Measurements from ENCODE around the gene NEU1. TPM values are rescaled to one million over a fixed set of nuclear protein-coding genes. Genes with fewer than 3 reads are reported as not detected.
A peak's percentile ranks its signal among the peaks of the same experiment; 100 is the strongest.

NEU1 gene
- total and polyA plus RNA-seq, 4 donors = 53.2 to 82.5 (median 70.5) TPM

- peak; percentile 82 for ATAC-seq (ENCODE audit: insufficient read depth, low FRiP score)
- Histone ChIP-seq H3K9me3 (ENCODE audit: control insufficient read depth in 4 of 4, insufficient read depth in 3 of 4, low read length in 3 of 4) (no peaks in the 10 kb centered on the region), H3K4me3 (peak overlapping the region; percentile 86), H3K27me3 (ENCODE audit: control insufficient read depth in 3 of 3, insufficient read depth in 3 of 3, low read length in 2 of 3) (no peaks in the 10 kb centered on the region), H3K4me1 (ENCODE audit: control insufficient read depth in 5 of 5, insufficient read depth in 5 of 5, low read length in 5 of 5) (peaks cover 7 to 32% (median 14%) of the 10 kb centered on the region in 5 donors), H3K27ac (ENCODE audit: low read depth in 1 of 2, low read length in 1 of 2) (peak overlapping the region; percentile 92 to 93), H3K9ac (ENCODE audit: insufficient read depth in 1 of 2, low read length in 2 of 2) (peak overlapping the region; percentile 82 to 98), H3K36me3 (ENCODE audit: control insufficient read depth in 4 of 4, insufficient read depth in 4 of 4, low read length in 4 of 4) (peaks cover 9 to 32% (median 25%) of the 10 kb centered on the region in 4 donors)
- WGBS, 2 donors = 0% methylated on average over 58 to 59 of the region's 59 CpGs
- peak; percentile 91 to 96 (median 95) for DNase-seq
- TF ChIP-seq CTCF (IDR thresholded peaks at IDR 0.05; ENCODE audit: control extremely low read depth, extremely low read depth) = no peak
These were observed 28.0 kb downstream of the NEU1 start for GRCh38 chr6:31834367-31835250.

DNA sequence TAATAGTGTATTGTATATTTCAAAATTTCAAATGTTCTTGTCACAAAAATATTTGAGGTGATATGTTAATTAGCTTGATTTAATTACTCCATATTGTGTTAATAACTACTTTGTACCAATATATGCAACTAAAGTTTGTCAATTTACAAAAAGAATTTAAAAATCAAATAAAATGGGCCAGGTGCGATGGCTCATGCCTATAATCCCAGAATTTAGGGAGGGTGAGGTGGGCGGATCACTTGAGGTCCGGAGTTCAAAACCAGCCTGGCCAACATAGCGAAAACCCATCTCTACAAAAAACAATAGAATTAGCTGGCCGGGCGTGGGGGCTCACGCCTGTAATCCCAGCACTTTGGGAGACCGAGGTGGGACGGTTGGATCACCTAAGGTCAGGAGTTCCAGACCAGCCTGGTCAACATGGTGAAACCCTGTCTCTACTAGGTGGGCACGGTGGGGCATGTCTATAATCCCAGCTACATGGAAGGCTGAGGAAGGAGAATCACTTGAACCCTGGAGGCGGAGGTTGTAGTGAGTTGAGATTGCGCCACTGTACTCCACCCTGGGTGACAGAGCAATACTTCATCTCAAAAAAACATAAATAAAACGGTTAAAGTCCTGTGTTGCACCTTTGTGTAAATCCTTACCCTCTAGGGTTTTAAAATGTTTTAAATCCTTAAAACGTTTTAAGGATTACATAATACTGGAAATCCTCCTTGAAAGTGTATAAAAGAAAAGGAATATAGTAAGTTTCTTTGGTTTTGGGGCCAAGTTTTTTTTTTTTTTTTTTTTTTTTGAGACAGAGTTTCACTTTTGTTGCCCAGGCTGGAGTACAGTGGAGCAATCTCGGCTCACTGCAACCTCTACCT is 31.0 kb downstream of the NEU1 start:
- no peak for DNase-seq
- Histone ChIP-seq H3K9ac (ENCODE audit: insufficient read depth in 1 of 2, low read length in 2 of 2) (no peak overlapping the region), H3K36me3 (ENCODE audit: control insufficient read depth in 4 of 4, insufficient read depth in 4 of 4, low read length in 4 of 4) (peaks cover 0 to 8% (median 2%) of the 10 kb centered on the region in 4 donors), H3K4me3 (no peak overlapping the region), H3K4me1 (ENCODE audit: control insufficient read depth in 5 of 5, insufficient read depth in 5 of 5, low read length in 5 of 5) (peaks cover 3 to 20% (median 4%) of the 10 kb centered on the region in 5 donors), H3K27me3 (ENCODE audit: control insufficient read depth in 3 of 3, insufficient read depth in 3 of 3, low read length in 2 of 3) (no peaks in the 10 kb centered on the region), H3K9me3 (ENCODE audit: control insufficient read depth in 4 of 4, insufficient read depth in 3 of 4, low read length in 3 of 4) (no peaks in the 10 kb centered on the region), H3K27ac (ENCODE audit: low read depth in 1 of 2, low read length in 1 of 2) (no peak overlapping the region)
- no peak for TF ChIP-seq CTCF (IDR thresholded peaks at IDR 0.05; ENCODE audit: control extremely low read depth, extremely low read depth)
- WGBS, 2 donors = 72 to 77% methylated on average over 15 of the region's 15 CpGs
- no peak for ATAC-seq (ENCODE audit: insufficient read depth, low FRiP score)

GRCh38 chr6:31830886-31831335 is 31.7 kb downstream of the NEU1 start:
- peaks cover 0 to 20% (median 7%) of the 10 kb centered on the region in 5 donors for H3K4me1 ChIP-seq (ENCODE audit: control insufficient read depth in 5 of 5, insufficient read depth in 5 of 5, low read length in 5 of 5)
- H3K4me3 ChIP-seq = peak overlapping the region; percentile 27
- ATAC-seq (ENCODE audit: insufficient read depth, low FRiP score) = no peak
- 51 to 55% methylated on average over 6 of the region's 6 CpGs for WGBS, 2 donors
- H3K9ac ChIP-seq (ENCODE audit: insufficient read depth in 1 of 2, low read length in 2 of 2) = peak overlapping the region in 1 of 2 donors; percentile 78
- TF ChIP-seq CTCF (IDR thresholded peaks at IDR 0.05; ENCODE audit: control extremely low read depth, extremely low read depth) = no peak
- no peak for DNase-seq
- H3K27me3 ChIP-seq (ENCODE audit: control insufficient read depth in 3 of 3, insufficient read depth in 3 of 3, low read length in 2 of 3) = no peaks in the 10 kb centered on the region
- peak overlapping the region in 1 of 2 donors; percentile 58 for H3K27ac ChIP-seq (ENCODE audit: low read depth in 1 of 2, low read length in 1 of 2)
- H3K36me3 ChIP-seq (ENCODE audit: control insufficient read depth in 4 of 4, insufficient read depth in 4 of 4, low read length in 4 of 4) = peaks cover 0 to 8% (median 0%) of the 10 kb centered on the region in 4 donors
- no peaks in the 10 kb centered on the region for H3K9me3 ChIP-seq (ENCODE audit: control insufficient read depth in 4 of 4, insufficient read depth in 3 of 4, low read length in 3 of 4)
